DOHH2 (cell line): ENCODE measurements around the gene OLIG2.

Experiments
- CTCF ChIP-seq: fragments of 200-600 bp; sonication (generic); IDR thresholded peaks from one replicate; pipeline ENCODE4 v1.5.1; 2014; ENCODE audit warnings: antibody characterized with exemption, mild to moderate bottlenecking, low read depth, low read length; ENCODE audit not compliant: poor library complexity, severe bottlenecking
- EZH2phosphoT487 ChIP-seq: fragments of 200-600 bp; sonication (generic); IDR thresholded peaks from 2 replicates; pipeline ENCODE4 v1.6.1; 2017; ENCODE audit warnings: borderline replicate concordance, mild to moderate bottlenecking, antibody characterized with exemption, low read length, moderate library complexity, mixed read lengths

- no peak for TF ChIP-seq CTCF
- no peak for TF ChIP-seq EZH2phosphoT487
These were observed 30.3 kb downstream of the OLIG2 start for GRCh38 chr21:33055991-33056390.
